MV-4-11 (cell line): ENCODE data around the gene TMEM175.

ENCODE experiments used
- DNase-seq: peaks from one replicate; lab custom pipeline; 2025; lab: John Stamatoyannopoulos, UW

TMEM175 gene

GRCh38 chr4:931960-932712, at the start of gene TMEM175, which contains the start of gene GAK:
Gene TMEM175 (plus strand): TSS chr4:932460. CDS start chr4:947740, 15,280 bp downstream.
Gene GAK (minus strand): TSS chr4:932316. CDS start chr4:932187, 129 bp downstream.
- peak; percentile 92 for DNase-seq

GRCh38 chr4:882646-883045, 49.6 kb upstream of the TMEM175 start:
- DNase-seq: no peak

- no peak for DNase-seq
Observed at GRCh38 chr4:883377-884095, 48.7 kb upstream of the TMEM175 start.

- DNase-seq: no peak
Observed at GRCh38 chr4:884259-884658, 48.0 kb upstream of the TMEM175 start.

- DNase-seq: no peak
Observed at GRCh38 chr4:884896-885295, 47.4 kb upstream of the TMEM175 start.

- DNase-seq: no peak
Observed at GRCh38 chr4:885353-885752, 46.9 kb upstream of the TMEM175 start.

- no peak for DNase-seq
Observed at GRCh38 chr4:886244-886643, 46.0 kb upstream of the TMEM175 start.

- no peak for DNase-seq
Observed at GRCh38 chr4:887034-887763, 45.1 kb upstream of the TMEM175 start.

- no peak for DNase-seq
Observed at GRCh38 chr4:888029-888428, 44.2 kb upstream of the TMEM175 start.

- no peak for DNase-seq
Observed at GRCh38 chr4:889516-889915, 42.7 kb upstream of the TMEM175 start.

- no peak for DNase-seq
Observed at GRCh38 chr4:890036-890695, 42.1 kb upstream of the TMEM175 start.

GRCh38 chr4:891747-892146, 40.5 kb upstream of the TMEM175 start:
- DNase-seq: no peak

GRCh38 chr4:892780-893179, 39.5 kb upstream of the TMEM175 start:
- no peak for DNase-seq

- DNase-seq: no peak
Observed at GRCh38 chr4:893276-893994, 38.8 kb upstream of the TMEM175 start.

- no peak for DNase-seq
Observed at GRCh38 chr4:893995-894705, 38.1 kb upstream of the TMEM175 start.

GRCh38 chr4:895596-895995, 36.7 kb upstream of the TMEM175 start:
- DNase-seq: no peak

- DNase-seq: no peak
Observed at GRCh38 chr4:896216-896615, 36.0 kb upstream of the TMEM175 start.

GRCh38 chr4:896630-897029, 35.6 kb upstream of the TMEM175 start:
- no peak for DNase-seq

GRCh38 chr4:898123-898522, 34.1 kb upstream of the TMEM175 start:
- no peak for DNase-seq

- DNase-seq: no peak
Observed at GRCh38 chr4:898869-899555, 33.2 kb upstream of the TMEM175 start.
